Activated naive CD4-positive, alpha-beta T cell treated with anti-CD3 and anti-CD28 coated beads, Interleukin-2, amount 50 U/mL, for 16 hours (primary cell): ENCODE measurements around the gene LAMTOR3.

Experiments used
- DNase-seq: peaks from one replicate; pipeline ENCODE4 v3.0.0-alpha.2; 2020

Gene LAMTOR3

DNA sequence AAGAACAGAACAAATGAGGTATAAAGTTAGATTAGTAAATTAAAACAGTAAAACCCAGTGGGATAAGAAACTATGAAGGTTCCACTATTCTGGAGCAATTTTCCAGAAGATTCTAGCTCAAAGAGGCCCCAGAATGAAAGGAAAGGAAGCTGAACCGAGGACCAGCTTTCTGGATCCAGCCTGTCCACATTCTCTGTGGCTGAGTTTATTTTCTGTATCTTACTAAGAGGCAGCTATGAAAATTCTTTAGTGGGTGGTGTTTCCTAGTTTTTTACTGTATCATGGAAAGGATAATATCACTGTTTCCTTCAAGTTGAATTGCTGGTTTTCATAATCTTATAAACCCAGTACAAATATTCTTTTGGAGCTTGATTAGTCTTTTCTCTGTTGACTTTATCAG is 65.8 kb downstream of the LAMTOR3 start:
- no peak for DNase-seq
